Upper lobe of right lung (tissue), 1 donor: Measurements from ENCODE around the gene GPRC5D. TPM values are rescaled to one million over a fixed set of nuclear protein-coding genes. Genes with fewer than 3 reads are reported as not detected.

Source experiments
- ATAC-seq: fragments of 200-7000 bp; cut with Tn5 transposase; one replicate; pipeline ENCODE4 v1.9.1; 2020; ENCODE audit warnings: mild to moderate bottlenecking, moderate library complexity
- DNase-seq: peaks from one replicate; pipeline ENCODE4 v3.0.0-alpha.2; 2020
- H3K27ac ChIP-seq: fragments of 200-600 bp; one replicate; pipeline ENCODE4 v1.8.0; 2022
- H3K27me3 ChIP-seq: fragments of 200-600 bp; one replicate; pipeline ENCODE4 v1.8.0; 2022; ENCODE audit warnings: mild to moderate bottlenecking
- H3K36me3 ChIP-seq: fragments of 200-600 bp; one replicate; pipeline ENCODE4 v1.8.0; 2022
- H3K4me1 ChIP-seq: fragments of 200-600 bp; one replicate; pipeline ENCODE4 v1.8.0; 2022
- H3K4me3 ChIP-seq: fragments of 200-600 bp; one replicate; pipeline ENCODE4 v1.8.0; 2022; ENCODE audit warnings: mild to moderate bottlenecking
- H3K9me3 ChIP-seq: fragments of 200-600 bp; one replicate; pipeline ENCODE4 v1.8.0; 2022
- intact Hi-C: fragments of 100-400 bp; cut with DNase I; formaldehyde crosslinking; loops from one replicate; pipeline ENCODE4 v1.11.0; 2022
- total RNA-seq: library from RNA; stranded (reverse); fragmentation: NEBNext Ultra II Directional; extraction: Animal tissue kit (Norgen Biotek cat#: 25700); gene quantifications from one replicate; pipeline ENCODE4 v1.2.1, GENCODE V29; 2021
- TF ChIP-seq, protein P1 (sequence below): fragments of 200-600 bp; IDR thresholded peaks from one replicate; pipeline ENCODE4 v1.8.0; 2022; ENCODE audit warnings: antibody characterized with exemption
- donor health status: DM: no; HTN: yes; CAD: no; lungs with severe emphysema.

Gene GPRC5D
- total RNA-seq, 1 donor from 2014 or later = not detected

DNA sequence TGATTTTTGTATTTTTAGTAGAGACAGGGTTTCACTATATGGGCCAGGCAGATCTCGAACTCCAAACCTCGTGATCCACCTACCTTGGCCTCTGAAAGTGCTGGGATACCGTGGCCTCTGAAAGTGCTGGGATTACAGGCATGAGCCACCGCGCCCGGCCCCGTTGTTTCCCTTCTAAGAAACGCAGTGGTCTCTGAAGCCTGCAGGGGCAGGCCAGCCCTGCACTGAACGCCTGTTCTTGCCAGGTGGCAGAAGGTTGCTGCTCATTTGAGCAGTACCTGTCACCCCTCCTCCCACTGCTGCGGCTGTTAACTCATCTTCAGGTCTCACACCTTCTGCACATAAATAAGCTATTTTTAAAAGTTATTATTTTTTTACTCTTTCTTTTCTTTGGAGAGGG lies 36.3 kb downstream of the GPRC5D start:
- intact Hi-C loops = no loop called here
- no peak overlapping the region for H3K4me3 ChIP-seq
- H3K9me3 ChIP-seq = no peaks in the 10 kb centered on the region
- H3K36me3 ChIP-seq = peaks cover 7% of the 10 kb centered on the region
- H3K27me3 ChIP-seq = no peaks in the 10 kb centered on the region
- DNase-seq (no peak), ATAC-seq (no peak)
- peaks cover 7% of the 10 kb centered on the region for H3K4me1 ChIP-seq
- no peak overlapping the region for H3K27ac ChIP-seq
- TF ChIP-seq, protein P1, sequence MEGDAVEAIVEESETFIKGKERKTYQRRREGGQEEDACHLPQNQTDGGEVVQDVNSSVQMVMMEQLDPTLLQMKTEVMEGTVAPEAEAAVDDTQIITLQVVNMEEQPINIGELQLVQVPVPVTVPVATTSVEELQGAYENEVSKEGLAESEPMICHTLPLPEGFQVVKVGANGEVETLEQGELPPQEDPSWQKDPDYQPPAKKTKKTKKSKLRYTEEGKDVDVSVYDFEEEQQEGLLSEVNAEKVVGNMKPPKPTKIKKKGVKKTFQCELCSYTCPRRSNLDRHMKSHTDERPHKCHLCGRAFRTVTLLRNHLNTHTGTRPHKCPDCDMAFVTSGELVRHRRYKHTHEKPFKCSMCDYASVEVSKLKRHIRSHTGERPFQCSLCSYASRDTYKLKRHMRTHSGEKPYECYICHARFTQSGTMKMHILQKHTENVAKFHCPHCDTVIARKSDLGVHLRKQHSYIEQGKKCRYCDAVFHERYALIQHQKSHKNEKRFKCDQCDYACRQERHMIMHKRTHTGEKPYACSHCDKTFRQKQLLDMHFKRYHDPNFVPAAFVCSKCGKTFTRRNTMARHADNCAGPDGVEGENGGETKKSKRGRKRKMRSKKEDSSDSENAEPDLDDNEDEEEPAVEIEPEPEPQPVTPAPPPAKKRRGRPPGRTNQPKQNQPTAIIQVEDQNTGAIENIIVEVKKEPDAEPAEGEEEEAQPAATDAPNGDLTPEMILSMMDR = no peak

DNA sequence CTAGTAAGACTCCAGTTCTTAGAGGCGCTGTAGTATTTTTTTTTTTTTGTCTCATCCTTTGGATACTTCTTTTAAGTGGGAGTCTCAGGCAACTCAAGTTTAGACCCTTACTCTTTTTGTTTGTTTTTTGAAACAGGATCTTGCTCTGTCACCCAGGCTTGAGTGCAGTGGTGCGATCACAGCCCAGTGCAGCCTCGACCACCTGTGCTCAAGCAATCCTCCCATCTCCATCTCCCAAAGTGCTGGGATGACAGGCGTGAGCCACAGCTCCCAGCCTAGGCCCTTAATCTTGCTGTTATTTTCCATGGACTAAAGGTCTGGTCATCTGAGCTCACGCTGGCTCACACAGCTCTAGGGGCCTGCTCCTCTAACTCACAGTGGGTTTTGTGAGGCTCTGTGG lies 39.3 kb downstream of the GPRC5D start:
- no peak overlapping the region for H3K4me3 ChIP-seq
- intact Hi-C loops = no loop called here
- no peaks in the 10 kb centered on the region for H3K9me3 ChIP-seq
- H3K4me1 ChIP-seq = peaks cover 15% of the 10 kb centered on the region
- TF ChIP-seq, protein P1 = no peak
- H3K27ac ChIP-seq = no peak overlapping the region
- peaks cover 7% of the 10 kb centered on the region for H3K36me3 ChIP-seq
- DNase-seq (no peak), ATAC-seq (no peak)
- no peaks in the 10 kb centered on the region for H3K27me3 ChIP-seq

DNA sequence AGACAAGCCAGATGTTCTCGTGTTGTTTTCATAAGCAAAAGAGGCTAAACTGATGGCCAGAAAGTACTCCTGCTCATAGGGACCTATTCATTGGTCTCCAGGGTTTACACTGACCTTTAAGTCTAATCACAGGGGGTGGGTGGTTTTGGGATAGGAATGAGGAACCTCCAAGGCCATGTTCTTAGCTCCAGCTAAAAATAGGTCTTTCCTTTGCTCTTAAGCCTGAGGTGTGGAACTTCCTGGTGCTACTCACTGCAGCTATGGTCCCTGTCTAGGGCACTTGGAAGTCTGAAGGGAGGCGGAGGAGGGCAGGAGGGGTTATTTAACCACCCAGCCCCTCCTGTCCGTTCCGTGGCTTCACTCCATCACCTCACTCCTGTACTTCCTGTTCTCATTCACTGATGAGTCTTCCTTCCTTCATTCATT lies 42.0 kb downstream of the GPRC5D start:
- Histone ChIP-seq H3K4me1 (peaks cover 8% of the 10 kb centered on the region), H3K36me3 (peaks cover 7% of the 10 kb centered on the region), H3K9me3 (no peaks in the 10 kb centered on the region), H3K4me3 (no peak overlapping the region), H3K27ac (no peak overlapping the region), H3K27me3 (no peaks in the 10 kb centered on the region)
- ATAC-seq = peak; percentile 70
- intact Hi-C loops = no loop called here
- DNase-seq = no peak
- TF ChIP-seq, protein P1 = no peak

GRCh38 chr12:12909228-12909994 lies 42.6 kb downstream of the GPRC5D start:
- TF ChIP-seq, protein P1 = no peak
- no peaks in the 10 kb centered on the region for H3K27me3 ChIP-seq
- DNase-seq (no peak), ATAC-seq (no peak)
- peaks cover 7% of the 10 kb centered on the region for H3K36me3 ChIP-seq
- H3K4me3 ChIP-seq = no peak overlapping the region
- H3K4me1 ChIP-seq = peaks cover 8% of the 10 kb centered on the region
- H3K27ac ChIP-seq = no peak overlapping the region
- no peaks in the 10 kb centered on the region for H3K9me3 ChIP-seq
- intact Hi-C loops = no loop called here

DNA sequence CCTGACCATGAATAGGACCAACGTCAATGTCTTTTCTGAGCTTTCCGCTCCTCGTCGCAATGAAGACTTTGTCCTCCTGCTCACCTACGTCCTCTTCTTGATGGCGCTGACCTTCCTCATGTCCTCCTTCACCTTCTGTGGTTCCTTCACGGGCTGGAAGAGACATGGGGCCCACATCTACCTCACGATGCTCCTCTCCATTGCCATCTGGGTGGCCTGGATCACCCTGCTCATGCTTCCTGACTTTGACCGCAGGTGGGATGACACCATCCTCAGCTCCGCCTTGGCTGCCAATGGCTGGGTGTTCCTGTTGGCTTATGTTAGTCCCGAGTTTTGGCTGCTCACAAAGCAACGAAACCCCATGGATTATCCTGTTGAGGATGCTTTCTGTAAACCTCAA lies 43.3 kb downstream of the GPRC5D start:
- H3K27ac ChIP-seq = no peak overlapping the region
- H3K27me3 ChIP-seq = no peaks in the 10 kb centered on the region
- peaks cover 13% of the 10 kb centered on the region for H3K4me1 ChIP-seq
- intact Hi-C loops = no loop called here
- H3K4me3 ChIP-seq = no peak overlapping the region
- H3K36me3 ChIP-seq = peaks cover 6% of the 10 kb centered on the region
- ATAC-seq (peak; percentile 5), DNase-seq (no peak)
- no peaks in the 10 kb centered on the region for H3K9me3 ChIP-seq
- TF ChIP-seq, protein P1 = no peak
